Stimulated activated memory B cell treated with anti-CD40 and anti-IgM and Interleukin-4, amounts not matched to agents 10 μg/mL and 1 μg/mL and 100 μg/mL, for 72 hours (primary cell): ENCODE data around the gene YIF1A.

ENCODE experiments used
- ATAC-seq: fragments of 150-1000 bp; cut with Tn5 transposase; 2 replicates; pipeline ENCODE4 v1.10.0; 2021
- H3K27ac Mint-ChIP-seq: one replicate; pipeline ENCODE4 v1.8.0; 2022; ENCODE audit warnings: mild to moderate bottlenecking, mixed read lengths
- H3K27me3 Mint-ChIP-seq: one replicate; pipeline ENCODE4 v1.8.0; 2022; ENCODE audit warnings: mixed read lengths
- H3K36me3 Mint-ChIP-seq: one replicate; pipeline ENCODE4 v1.8.0; 2022; ENCODE audit warnings: mixed read lengths
- H3K4me1 Mint-ChIP-seq: one replicate; pipeline ENCODE4 v1.8.0; 2022; ENCODE audit warnings: mixed read lengths
- H3K4me3 Mint-ChIP-seq: one replicate; pipeline ENCODE4 v1.8.0; 2022; ENCODE audit warnings: mild to moderate bottlenecking, moderate library complexity, mixed read lengths
- H3K9me3 Mint-ChIP-seq: one replicate; pipeline ENCODE4 v1.8.0; 2022; ENCODE audit warnings: mixed read lengths

Gene YIF1A

DNA sequence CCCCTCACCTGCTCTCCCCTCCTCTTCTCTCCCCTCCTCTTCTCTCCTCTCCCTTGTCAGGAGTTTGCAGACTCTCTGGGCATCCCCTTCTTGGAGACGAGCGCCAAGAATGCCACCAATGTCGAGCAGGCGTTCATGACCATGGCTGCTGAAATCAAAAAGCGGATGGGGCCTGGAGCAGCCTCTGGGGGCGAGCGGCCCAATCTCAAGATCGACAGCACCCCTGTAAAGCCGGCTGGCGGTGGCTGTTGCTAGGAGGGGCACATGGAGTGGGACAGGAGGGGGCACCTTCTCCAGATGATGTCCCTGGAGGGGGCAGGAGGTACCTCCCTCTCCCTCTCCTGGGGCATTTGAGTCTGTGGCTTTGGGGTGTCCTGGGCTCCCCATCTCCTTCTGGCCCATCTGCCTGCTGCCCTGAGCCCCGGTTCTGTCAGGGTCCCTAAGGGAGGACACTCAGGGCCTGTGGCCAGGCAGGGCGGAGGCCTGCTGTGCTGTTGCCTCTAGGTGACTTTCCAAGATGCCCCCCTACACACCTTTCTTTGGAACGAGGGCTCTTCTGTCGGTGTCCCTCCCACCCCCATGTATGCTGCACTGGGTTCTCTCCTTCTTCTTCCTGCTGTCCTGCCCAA is 12.8 kb downstream of the YIF1A start:
- peaks cover 52% of the 10 kb centered on the region for H3K36me3 Mint-ChIP-seq
- H3K27ac Mint-ChIP-seq, result no peak overlapping the region
- no peak overlapping the region for H3K4me3 Mint-ChIP-seq
- peaks cover 20% of the 10 kb centered on the region for H3K27me3 Mint-ChIP-seq
- no peak for ATAC-seq
- H3K9me3 Mint-ChIP-seq, result no peaks in the 10 kb centered on the region
- peaks cover 36% of the 10 kb centered on the region for H3K4me1 Mint-ChIP-seq

DNA sequence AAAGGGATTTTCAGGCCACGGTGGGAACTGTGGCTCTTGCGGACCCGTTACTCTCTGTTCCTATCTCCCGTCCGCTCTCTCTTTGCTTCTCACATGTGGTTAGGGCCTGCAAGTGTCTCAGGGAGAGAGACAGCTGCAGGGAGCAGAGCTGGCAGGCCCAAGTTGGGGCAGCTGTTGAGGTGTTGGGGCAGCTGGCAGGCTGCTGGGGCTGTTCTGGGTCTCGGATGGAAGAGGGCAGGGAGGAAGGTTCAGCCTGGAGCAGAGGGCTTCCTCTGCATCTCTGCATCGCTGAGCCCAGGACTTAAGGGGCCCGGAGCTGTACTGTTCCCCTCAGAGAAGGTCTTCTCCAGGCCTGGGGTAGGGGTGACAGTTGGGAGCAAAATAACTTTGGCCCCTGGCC is 13.5 kb downstream of the YIF1A start:
- peaks cover 56% of the 10 kb centered on the region for H3K36me3 Mint-ChIP-seq
- H3K27me3 Mint-ChIP-seq, result peaks cover 14% of the 10 kb centered on the region
- peaks cover 37% of the 10 kb centered on the region for H3K4me1 Mint-ChIP-seq
- H3K9me3 Mint-ChIP-seq, result no peaks in the 10 kb centered on the region
- H3K4me3 Mint-ChIP-seq, result no peak overlapping the region
- no peak for ATAC-seq
- no peak overlapping the region for H3K27ac Mint-ChIP-seq

DNA sequence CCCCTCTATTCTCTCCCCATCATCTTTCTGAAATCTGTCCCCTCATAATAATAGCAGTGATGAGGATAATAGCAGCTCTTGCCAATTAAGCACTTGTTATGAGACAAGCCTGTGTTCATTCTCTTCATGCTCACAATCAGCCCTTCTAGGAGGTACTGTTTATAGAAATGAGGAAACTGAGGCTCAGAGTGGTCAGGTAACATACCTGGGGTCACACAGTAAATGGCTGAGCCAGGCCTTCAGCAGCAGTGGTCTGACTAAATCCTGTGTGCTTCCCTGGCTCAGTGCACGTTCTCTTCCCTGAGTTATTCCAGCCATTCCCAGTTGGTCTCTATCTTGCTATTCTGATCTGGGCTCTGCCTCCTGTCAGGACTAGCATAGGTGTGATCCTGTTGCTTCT is 14.7 kb downstream of the YIF1A start:
- Mint-ChIP-seq H3K27ac (no peak overlapping the region), H3K4me1 (peaks cover 39% of the 10 kb centered on the region), H3K27me3 (peaks cover 5% of the 10 kb centered on the region), H3K36me3 (peaks cover 56% of the 10 kb centered on the region), H3K4me3 (no peak overlapping the region), H3K9me3 (no peaks in the 10 kb centered on the region)
- no peak for ATAC-seq

GRCh38 chr11:66272596-66272995 is 16.3 kb downstream of the YIF1A start:
- peaks cover 56% of the 10 kb centered on the region for H3K36me3 Mint-ChIP-seq
- H3K9me3 Mint-ChIP-seq, result no peaks in the 10 kb centered on the region
- no peak for ATAC-seq
- no peaks in the 10 kb centered on the region for H3K27me3 Mint-ChIP-seq
- no peak overlapping the region for H3K27ac Mint-ChIP-seq
- no peak overlapping the region for H3K4me3 Mint-ChIP-seq
- peaks cover 38% of the 10 kb centered on the region for H3K4me1 Mint-ChIP-seq

GRCh38 chr11:66271816-66272215 is 17.1 kb downstream of the YIF1A start:
- Mint-ChIP-seq H3K4me1 (peaks cover 38% of the 10 kb centered on the region), H3K4me3 (no peak overlapping the region), H3K9me3 (no peaks in the 10 kb centered on the region), H3K27me3 (no peaks in the 10 kb centered on the region), H3K36me3 (peaks cover 59% of the 10 kb centered on the region), H3K27ac (no peak overlapping the region)
- no peak for ATAC-seq

DNA sequence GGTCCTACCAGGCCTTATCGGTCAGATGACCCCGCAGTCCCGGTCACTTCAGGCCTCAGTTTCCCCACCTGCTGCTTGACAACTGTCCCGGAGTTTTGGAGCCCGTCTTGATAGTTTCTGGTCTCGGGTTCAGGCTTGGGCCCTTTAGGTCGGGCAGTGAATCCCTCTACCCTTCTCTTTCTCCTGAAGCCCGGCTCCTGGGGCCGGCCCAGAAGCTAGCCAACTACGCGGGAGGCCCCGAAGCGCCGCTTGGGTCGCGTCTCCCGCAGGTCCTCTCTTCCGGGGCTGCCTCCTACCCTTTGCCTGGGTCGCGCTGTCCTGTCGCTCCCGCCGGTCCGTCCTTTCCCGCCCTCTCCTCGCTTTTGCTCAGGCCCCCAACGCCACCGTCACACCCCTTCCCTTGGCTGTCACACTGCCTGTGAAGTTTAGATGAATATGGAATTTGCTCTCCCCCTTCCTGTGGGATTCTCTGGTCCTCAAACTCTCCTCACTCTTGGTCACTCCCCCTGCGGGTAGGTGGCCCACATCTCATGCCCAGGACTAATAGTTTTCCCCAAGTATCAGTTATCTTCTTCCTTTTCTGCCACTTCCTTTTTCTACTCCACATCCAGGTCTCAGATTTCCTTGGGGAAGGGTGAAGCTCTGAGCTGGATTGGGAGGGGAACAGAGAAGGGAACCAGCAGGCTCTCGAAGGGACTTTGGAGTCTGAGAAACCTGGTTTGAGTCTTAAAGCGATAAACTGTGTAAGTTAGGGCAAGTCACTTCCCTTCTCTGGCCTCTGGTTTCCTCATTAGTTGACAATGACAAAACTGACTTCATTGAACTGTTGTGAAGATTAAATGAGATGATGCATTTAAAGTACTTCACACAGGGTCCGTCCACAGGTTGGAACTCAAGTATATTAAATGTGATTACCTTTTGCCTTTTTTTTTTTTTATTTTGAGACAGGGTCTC is 19.7 kb downstream of the YIF1A start:
- Mint-ChIP-seq H3K4me1 (peaks cover 35% of the 10 kb centered on the region), H3K4me3 (peak overlapping the region; percentile 92), H3K27ac (peak overlapping the region; percentile 90), H3K36me3 (peaks cover 43% of the 10 kb centered on the region), H3K27me3 (no peaks in the 10 kb centered on the region), H3K9me3 (no peaks in the 10 kb centered on the region)
- no peak for ATAC-seq

GRCh38 chr11:66268244-66268951 is 20.5 kb downstream of the YIF1A start, which contains the start of gene RAB1B:
Gene RAB1B, plus strand, starts transcription at chr11:66268639. Its CDS starts 41 bp downstream, at chr11:66268680.
- Mint-ChIP-seq H3K9me3 (no peaks in the 10 kb centered on the region), H3K4me1 (peaks cover 35% of the 10 kb centered on the region), H3K4me3 (peak within 1 kb of the TSS; percentile 92), H3K36me3 (peaks cover 43% of the 10 kb centered on the region), H3K27me3 (no peaks in the 10 kb centered on the region), H3K27ac (peak within 1 kb of the TSS; percentile 90)
- peak; percentile 94 for ATAC-seq

- Mint-ChIP-seq H3K4me1 (peaks cover 35% of the 10 kb centered on the region), H3K9me3 (no peaks in the 10 kb centered on the region), H3K4me3 (peak overlapping the region; percentile 92), H3K27ac (peak overlapping the region; percentile 90), H3K27me3 (no peaks in the 10 kb centered on the region), H3K36me3 (peaks cover 43% of the 10 kb centered on the region)
- peak; percentile 82 for ATAC-seq
These were observed 21.3 kb downstream of the YIF1A start for GRCh38 chr11:66267379-66268243.

DNA sequence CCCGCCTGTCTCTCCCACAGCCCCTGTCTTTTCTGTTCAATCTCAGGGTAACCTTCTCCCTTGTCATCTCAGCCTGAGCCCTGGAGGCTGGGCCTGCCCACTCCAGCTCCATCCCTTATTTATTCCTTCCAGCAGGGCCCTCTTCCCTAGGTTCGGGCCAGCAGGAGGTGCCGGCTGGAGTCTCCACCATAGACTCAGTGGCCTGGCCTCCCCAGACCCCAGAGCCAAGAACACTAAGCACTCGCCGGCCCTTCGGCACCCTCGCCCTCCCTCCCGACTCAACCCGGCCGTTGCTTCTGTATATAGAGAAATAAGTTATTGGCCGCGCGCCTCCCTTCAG is 21.9 kb downstream of the YIF1A start:
- Mint-ChIP-seq H3K27ac (peak overlapping the region; percentile 90), H3K36me3 (peaks cover 46% of the 10 kb centered on the region)
- ATAC-seq, result no peak

DNA sequence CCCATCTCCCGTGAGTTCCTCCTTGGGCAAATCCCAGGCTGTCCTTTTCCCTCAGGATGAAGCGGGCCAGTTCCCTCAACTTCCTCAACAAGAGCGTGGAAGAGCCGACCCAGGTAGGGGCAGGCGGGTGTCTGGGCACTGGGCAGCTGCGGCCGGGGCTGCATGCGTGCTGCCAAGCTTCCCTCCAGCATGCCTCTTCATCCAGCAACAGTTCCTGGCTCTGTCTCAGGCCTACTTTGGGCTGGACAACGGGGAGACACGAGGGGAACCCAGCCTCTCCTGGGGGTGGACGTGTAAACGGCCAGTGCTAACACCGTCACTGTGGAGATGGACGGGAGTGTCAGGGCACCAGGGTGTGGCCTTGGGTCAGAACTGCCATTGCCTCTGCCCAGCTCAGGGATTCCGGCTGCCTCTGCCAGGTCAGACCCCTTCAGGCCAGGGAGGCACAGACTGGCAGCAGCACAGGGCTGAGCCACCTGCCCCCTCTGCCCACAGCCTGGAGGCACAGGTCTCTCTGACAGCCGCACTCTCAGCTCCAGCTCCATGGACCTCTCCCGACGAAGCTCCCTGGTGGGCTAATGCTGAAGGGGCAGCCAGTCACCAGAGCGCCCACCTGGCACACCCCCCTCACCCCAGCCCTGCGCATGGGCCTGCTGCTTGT is 22.4 kb downstream of the YIF1A start:
- ATAC-seq, result no peak
- no peaks in the 10 kb centered on the region for H3K9me3 Mint-ChIP-seq
- peaks cover 37% of the 10 kb centered on the region for H3K4me1 Mint-ChIP-seq
- H3K36me3 Mint-ChIP-seq, result peaks cover 47% of the 10 kb centered on the region
- H3K27ac Mint-ChIP-seq, result peak overlapping the region; percentile 90
- H3K27me3 Mint-ChIP-seq, result no peaks in the 10 kb centered on the region
- peak overlapping the region; percentile 92 for H3K4me3 Mint-ChIP-seq

More for the DNA sequence above, 21.9 kb downstream of the YIF1A start:
- no peaks in the 10 kb centered on the region for H3K9me3 Mint-ChIP-seq
- no peaks in the 10 kb centered on the region for H3K27me3 Mint-ChIP-seq
- peaks cover 35% of the 10 kb centered on the region for H3K4me1 Mint-ChIP-seq
- peak overlapping the region; percentile 92 for H3K4me3 Mint-ChIP-seq

DNA sequence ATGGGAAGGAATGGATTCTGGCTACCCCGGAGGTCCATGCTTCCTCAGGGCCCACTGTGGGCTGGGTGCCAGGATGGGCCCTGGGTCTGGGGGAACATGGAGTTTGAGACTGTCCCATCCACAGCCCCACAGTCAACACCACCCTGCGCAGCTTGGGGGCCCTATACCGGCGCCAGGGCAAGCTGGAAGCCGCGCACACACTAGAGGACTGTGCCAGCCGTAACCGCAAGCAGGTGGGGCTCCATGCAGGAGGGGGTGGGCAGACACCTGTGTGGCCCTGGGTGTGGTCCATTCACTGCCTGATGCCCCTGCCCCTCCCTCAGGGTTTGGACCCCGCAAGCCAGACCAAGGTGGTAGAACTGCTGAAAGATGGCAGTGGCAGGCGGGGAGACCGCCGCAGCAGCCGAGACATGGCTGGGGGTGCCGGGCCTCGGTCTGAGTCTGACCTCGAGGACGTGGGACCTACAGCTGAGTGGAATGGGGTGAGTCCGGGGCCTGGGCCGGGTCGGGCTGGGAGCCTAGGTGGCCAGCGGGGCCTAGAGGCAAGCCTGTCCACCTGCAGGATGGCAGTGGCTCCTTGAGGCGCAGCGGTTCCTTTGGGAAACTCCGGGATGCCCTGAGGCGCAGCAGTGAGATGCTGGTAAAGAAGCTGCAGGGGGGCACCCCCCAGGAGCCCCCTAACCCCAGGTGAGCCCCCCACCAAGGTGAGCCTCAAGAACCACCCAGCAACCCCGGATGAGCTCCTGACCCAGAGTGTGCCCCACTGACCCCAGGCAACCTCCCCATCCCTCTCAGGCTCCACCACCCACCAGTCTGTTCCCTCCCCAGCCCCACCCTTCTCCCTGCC is 23.2 kb downstream of the YIF1A start:
- H3K4me1 Mint-ChIP-seq, result peaks cover 38% of the 10 kb centered on the region
- peaks cover 52% of the 10 kb centered on the region for H3K36me3 Mint-ChIP-seq
- H3K27ac Mint-ChIP-seq, result no peak overlapping the region
- no peaks in the 10 kb centered on the region for H3K9me3 Mint-ChIP-seq
- no peak for ATAC-seq
- no peak overlapping the region for H3K4me3 Mint-ChIP-seq
- no peaks in the 10 kb centered on the region for H3K27me3 Mint-ChIP-seq

DNA sequence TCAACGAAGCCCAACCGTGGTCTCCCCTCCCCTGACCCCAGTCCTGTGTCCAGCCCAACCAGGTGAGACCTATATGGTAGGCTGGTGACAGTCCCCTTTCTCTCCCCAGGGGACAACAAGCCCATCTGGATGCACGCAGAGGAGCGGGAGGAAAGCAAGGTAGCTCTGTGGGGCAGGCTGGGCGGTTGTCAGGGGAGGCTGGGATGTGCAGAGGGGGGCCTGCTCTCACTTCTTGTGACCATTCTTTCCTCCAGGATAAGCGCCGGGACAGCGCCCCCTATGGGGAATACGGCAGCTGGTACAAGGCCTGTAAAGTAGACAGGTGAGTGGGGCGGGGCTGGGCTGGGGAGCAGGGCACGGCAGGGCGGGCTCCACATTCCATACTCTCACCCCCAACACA is 24.0 kb downstream of the YIF1A start:
- ATAC-seq, result no peak
- H3K27ac Mint-ChIP-seq, result no peak overlapping the region
- H3K9me3 Mint-ChIP-seq, result no peaks in the 10 kb centered on the region
- H3K4me1 Mint-ChIP-seq, result peaks cover 38% of the 10 kb centered on the region
- no peak overlapping the region for H3K4me3 Mint-ChIP-seq
- peaks cover 57% of the 10 kb centered on the region for H3K36me3 Mint-ChIP-seq
- no peaks in the 10 kb centered on the region for H3K27me3 Mint-ChIP-seq

DNA sequence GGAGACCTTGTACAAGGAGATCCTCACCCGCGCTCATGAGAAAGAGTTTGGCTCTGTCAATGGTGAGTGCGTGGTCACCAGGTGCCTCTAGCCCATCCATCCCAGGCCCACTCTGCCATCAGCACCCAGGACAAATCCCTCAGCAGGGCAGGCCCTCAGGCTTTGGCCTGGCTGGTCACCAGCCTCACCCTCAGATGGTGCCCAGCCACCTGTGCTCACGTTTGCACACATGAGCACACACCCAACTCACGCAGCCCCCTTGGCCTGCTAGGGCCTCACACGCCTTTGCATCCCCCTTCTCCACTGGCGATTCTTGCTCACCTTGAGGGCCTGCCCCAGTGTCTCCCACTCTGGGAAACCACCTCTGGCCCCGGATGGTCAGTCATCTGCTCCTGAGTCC is 24.6 kb downstream of the YIF1A start:
- Mint-ChIP-seq H3K9me3 (no peaks in the 10 kb centered on the region), H3K27ac (no peak overlapping the region), H3K4me1 (peaks cover 38% of the 10 kb centered on the region), H3K27me3 (no peaks in the 10 kb centered on the region), H3K36me3 (peaks cover 63% of the 10 kb centered on the region), H3K4me3 (no peak overlapping the region)
- ATAC-seq, result no peak
